ENCODE measurements around the gene SDHC.

DNA sequence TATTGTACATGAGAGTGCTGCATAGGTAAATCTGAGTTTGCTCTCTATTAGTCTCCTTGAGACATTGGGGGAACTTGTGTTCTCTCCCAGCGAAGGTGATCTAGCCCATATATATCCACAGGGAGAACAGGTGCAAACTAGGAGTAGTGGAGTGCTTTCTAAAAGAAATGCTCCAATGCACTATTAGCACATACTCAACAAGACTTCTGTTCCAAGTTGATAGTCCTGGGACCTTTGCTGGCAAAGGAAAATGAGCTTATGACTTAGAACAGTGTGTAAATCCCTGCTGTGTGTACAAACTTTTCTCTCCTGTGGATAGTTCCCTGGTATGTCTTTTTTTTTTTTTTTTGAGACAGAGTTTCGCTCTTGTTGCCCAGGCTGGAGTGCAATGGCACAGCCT lies 28.0 kb downstream of the SDHC start:
- TF ChIP-seq, protein P1, sequence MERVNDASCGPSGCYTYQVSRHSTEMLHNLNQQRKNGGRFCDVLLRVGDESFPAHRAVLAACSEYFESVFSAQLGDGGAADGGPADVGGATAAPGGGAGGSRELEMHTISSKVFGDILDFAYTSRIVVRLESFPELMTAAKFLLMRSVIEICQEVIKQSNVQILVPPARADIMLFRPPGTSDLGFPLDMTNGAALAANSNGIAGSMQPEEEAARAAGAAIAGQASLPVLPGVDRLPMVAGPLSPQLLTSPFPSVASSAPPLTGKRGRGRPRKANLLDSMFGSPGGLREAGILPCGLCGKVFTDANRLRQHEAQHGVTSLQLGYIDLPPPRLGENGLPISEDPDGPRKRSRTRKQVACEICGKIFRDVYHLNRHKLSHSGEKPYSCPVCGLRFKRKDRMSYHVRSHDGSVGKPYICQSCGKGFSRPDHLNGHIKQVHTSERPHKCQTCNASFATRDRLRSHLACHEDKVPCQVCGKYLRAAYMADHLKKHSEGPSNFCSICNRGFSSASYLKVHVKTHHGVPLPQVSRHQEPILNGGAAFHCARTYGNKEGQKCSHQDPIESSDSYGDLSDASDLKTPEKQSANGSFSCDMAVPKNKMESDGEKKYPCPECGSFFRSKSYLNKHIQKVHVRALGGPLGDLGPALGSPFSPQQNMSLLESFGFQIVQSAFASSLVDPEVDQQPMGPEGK (CRISPR knock-in tag; IDR thresholded peaks at IDR 0.05; ENCODE audit: borderline replicate concordance) = no peak
- TF ChIP-seq ZNF565 (CRISPR knock-in tag; conservative IDR thresholded peaks at IDR 0.05; ENCODE audit: low read depth) = no peak
- no peak for TF ChIP-seq GLIS3 (CRISPR knock-in tag; IDR thresholded peaks at IDR 0.05)
- TF ChIP-seq ZFP30 (CRISPR knock-in tag; IDR thresholded peaks at IDR 0.05) = no peak

Data from SK-N-SH treated with all-trans-retinoic acid at 6 μM for 48 hours (cell line).